GM12891 (cell line): ENCODE data around the gene NXPE4.
A peak's percentile ranks its signal among the peaks of the same experiment; 100 is the strongest.
"Not testable (repeated sequence)": the region's sequence is repeated elsewhere in the genome, so short reads cannot be mapped to it uniquely, and the experiment has no call there.

ENCODE experiments used
- DNase-seq: peaks from one replicate; pipeline ENCODE4 v3.0.0; 2011; ENCODE audit warnings: low spot score; ENCODE audit not compliant: insufficient read length
- FAIRE-seq: peaks from 2 replicates; lab custom pipeline; 2011; peaks lifted over from hg19 to GRCh38; lab: Jason Lieb, UNC
- PAX5 ChIP-seq: IDR thresholded peaks from 2 replicates; pipeline ENCODE4 v1.6.1; 2011; ENCODE audit warnings: low read length, moderate library complexity, mild to moderate bottlenecking; ENCODE audit not compliant: insufficient read depth, severe bottlenecking
- POLR2A ChIP-seq: IDR thresholded peaks from 2 replicates; pipeline ENCODE4 v1.6.1; 2011; ENCODE audit warnings: low read depth, low read length, control low read depth
- POLR2AphosphoS5 ChIP-seq: IDR thresholded peaks from 2 replicates; pipeline ENCODE4 v1.6.1; 2011; ENCODE audit warnings: low read depth, low read length, control low read depth
- POU2F2 ChIP-seq: IDR thresholded peaks from 2 replicates; pipeline ENCODE4 v1.6.1; 2011; ENCODE audit warnings: low read depth, mild to moderate bottlenecking, control low read depth, low read length, moderate library complexity
- SPI1 ChIP-seq: IDR thresholded peaks from 2 replicates; pipeline ENCODE4 v1.6.1; 2011; ENCODE audit warnings: low read depth, low read length, control low read depth
- TAF1 ChIP-seq: IDR thresholded peaks from 2 replicates; pipeline ENCODE4 v1.6.1; 2011; ENCODE audit warnings: low read depth, low read length, control low read depth

NXPE4 gene

GRCh38 chr11:114618139-114618538 lies 22.6 kb upstream of the NXPE4 start:
- TF ChIP-seq POU2F2, result no peak
- TF ChIP-seq PAX5, result no peak
- TF ChIP-seq TAF1, result no peak
- DNase-seq (no peak), FAIRE-seq (peak; percentile 100)

GRCh38 chr11:114617157-114618124 lies 21.9 kb upstream of the NXPE4 start:
- FAIRE-seq (no peak), DNase-seq (no peak)
- TF ChIP-seq POLR2AphosphoS5 (no peak; the same call in 1 of the 2 replicates), PAX5 (no peak), POLR2A (no peak), SPI1 (no peak), TAF1 (no peak), POU2F2 (peak; percentile 44)

GRCh38 chr11:114616516-114616915 lies 20.9 kb upstream of the NXPE4 start:
- no peak for DNase-seq
- TF ChIP-seq POU2F2, result peak; percentile 60; the same call in 1 of the 2 replicates
- TF ChIP-seq TAF1, result no peak
- TF ChIP-seq POLR2AphosphoS5, result 0 out of 2 replicates have a peak, but pooled peaks have one; percentile 39
- TF ChIP-seq PAX5, result no peak
- FAIRE-seq, result no peak

GRCh38 chr11:114615448-114616361 lies 20.1 kb upstream of the NXPE4 start:
- DNase-seq (no peak), FAIRE-seq (no peak)
- peak; percentile 45; the same call in 1 of the 2 replicates for TF ChIP-seq POU2F2
- no peak for TF ChIP-seq PAX5

- TF ChIP-seq POLR2AphosphoS5 (peak; percentile 57; the same call in 1 of the 2 replicates), PAX5 (no peak), POU2F2 (peak; percentile 40; the same call in 1 of the 2 replicates)
- DNase-seq (no peak), FAIRE-seq (no peak)
These were observed 18.6 kb upstream of the NXPE4 start for GRCh38 chr11:114614127-114614720.

- FAIRE-seq, DNase-seq: not testable (repeated sequence)
- peak; percentile 75 for TF ChIP-seq POU2F2
These were observed 17.5 kb upstream of the NXPE4 start for GRCh38 chr11:114613094-114613493.

GRCh38 chr11:114612686-114613085 lies 17.1 kb upstream of the NXPE4 start:
- no peak for TF ChIP-seq PAX5
- peak; percentile 46; the same call in 1 of the 2 replicates for TF ChIP-seq POU2F2
- FAIRE-seq, result no peak
- DNase-seq, result no peak

- not testable (repeated sequence) for DNase-seq
- peak; percentile 59; the same call in 1 of the 2 replicates for TF ChIP-seq POU2F2
- peak; percentile 100 for FAIRE-seq
These were observed 16.6 kb upstream of the NXPE4 start for GRCh38 chr11:114612199-114612598.

- FAIRE-seq (no peak), DNase-seq (no peak)
- TF ChIP-seq POLR2AphosphoS5 (peak; percentile 49; the same call in 1 of the 2 replicates), POU2F2 (peak; percentile 63; the same call in 1 of the 2 replicates), PAX5 (no peak), TAF1 (no peak), POLR2A (no peak)
These were observed 15.7 kb upstream of the NXPE4 start for GRCh38 chr11:114610984-114611944.

- DNase-seq, result no peak
- peak; percentile 88 for FAIRE-seq
- TF ChIP-seq POU2F2, result peak; percentile 35; the same call in 1 of the 2 replicates
- TF ChIP-seq SPI1, result no peak
- TF ChIP-seq TAF1, result no peak
These were observed 15.0 kb upstream of the NXPE4 start for GRCh38 chr11:114610550-114610949.
